Spleen (tissue), 7 donors: ENCODE measurements around the gene FAM20A.

Experiments
- CTCF ChIP-seq, 11 experiments: fragments of 200-600 bp in 7 of 11; fragments of 450-650 bp in 4 of 11; sonication (generic) in 4 of 11; IDR thresholded peaks in 8 of 11; conservative IDR thresholded peaks in 3 of 11; 1 replicate in 7 of 11; 2 replicates in 4 of 11; pipeline versions ENCODE4 v1.4.0 to v1.8.0; 2016 to 2021; ENCODE audit warnings: antibody characterized with exemption in 11 of 11, inconsistent platforms in 4 of 11, mild to moderate bottlenecking in 1 of 11
- POLR2A ChIP-seq, 3 donors: fragments of 450-650 bp; IDR thresholded peaks; one replicate each; pipeline ENCODE4 v1.5.1; 2017; ENCODE audit warnings: antibody characterized with exemption in 3 of 3, mild to moderate bottlenecking in 1 of 3
- POLR2AphosphoS5 ChIP-seq, 3 donors: sonication (generic); formaldehyde crosslinking; IDR thresholded peaks; one replicate each; pipeline ENCODE4 v1.5.1; 2017; ENCODE audit warnings: antibody characterized with exemption in 3 of 3
- donor health status: DM: no; HTN: no; CAD: no; lungs with moderate emphysema.
- donor health status: DM: no; HTN: no; CAD: no.
- donor health status: DM: no; HTN: no; CAD: no.

GRCh38 chr17:68641276-68642117 lies 40.3 kb upstream of the FAM20A start:
- TF ChIP-seq POLR2A (IDR thresholded peaks at IDR 0.05) (no peak), POLR2AphosphoS5 (IDR thresholded peaks at IDR 0.05) (no peak), CTCF (IDR thresholded peaks at IDR 0.05 in 8 of 11, conservative IDR thresholded peaks at IDR 0.05 in 3 of 11) (no peak)
